ENCODE results near the gene ACTN1.

The ACTN1 gene

GRCh38 chr14:68908201-68908600, 70.9 kb downstream of the ACTN1 start:
- no peak for DNase-seq

GRCh38 chr14:68906439-68906838, 72.7 kb downstream of the ACTN1 start:
- DNase-seq, result no peak

- no peak for DNase-seq
Measured at GRCh38 chr14:68905107-68905895, 73.8 kb downstream of the ACTN1 start.

GRCh38 chr14:68902357-68902756, 76.7 kb downstream of the ACTN1 start:
- no peak for DNase-seq

GRCh38 chr14:68899033-68899603, 80.0 kb downstream of the ACTN1 start:
- DNase-seq, result no peak

- DNase-seq, result no peak
Measured at GRCh38 chr14:68898248-68899032, 80.7 kb downstream of the ACTN1 start.

- no peak for DNase-seq
Measured at GRCh38 chr14:68897559-68898155, 81.4 kb downstream of the ACTN1 start.

GRCh38 chr14:68896132-68896531, 83.0 kb downstream of the ACTN1 start:
- DNase-seq, result no peak

GRCh38 chr14:68894802-68895703, 84.0 kb downstream of the ACTN1 start:
- no peak for DNase-seq

- DNase-seq, result no peak
Measured at GRCh38 chr14:68894123-68894522, 85.0 kb downstream of the ACTN1 start.

GRCh38 chr14:68893566-68893965, 85.5 kb downstream of the ACTN1 start:
- DNase-seq, result no peak

- DNase-seq, result no peak
Measured at GRCh38 chr14:68892961-68893360, 86.1 kb downstream of the ACTN1 start.

- DNase-seq, result no peak
Measured at GRCh38 chr14:68891851-68892660, 87.0 kb downstream of the ACTN1 start.

GRCh38 chr14:68890173-68890931, 88.8 kb downstream of the ACTN1 start:
- DNase-seq, result no peak

- no peak for DNase-seq
Measured at GRCh38 chr14:68888883-68889282, 90.2 kb downstream of the ACTN1 start.

GRCh38 chr14:68888025-68888850, 90.9 kb downstream of the ACTN1 start:
- no peak for DNase-seq

- DNase-seq, result peak; percentile 26
Measured at GRCh38 chr14:68886109-68886434, 93.0 kb downstream of the ACTN1 start.

- no peak for DNase-seq
Measured at GRCh38 chr14:68885226-68886108, 93.6 kb downstream of the ACTN1 start.

Data from NCI-H1694 treated with DMSO at 0.1 percent for 48 hours (cell line).